A549 (cell line): ENCODE data around the gene AFAP1L2. TPM values are rescaled to one million over a fixed set of nuclear protein-coding genes. Genes with fewer than 3 reads are reported as not detected.
A peak's percentile ranks its signal among the peaks of the same experiment; 100 is the strongest.

ENCODE experiments used
- ATAC-seq, 2 experiments: fragments of 200-7000 bp in 1 of 2; fragments of >200 bp in 1 of 2; cut with Nextera tagmentation in 1 of 2; cut with Tn5 transposase in 1 of 2; 3 replicates each; pipeline versions ENCODE4 v1.8.0 to v1.9.1; 2018 to 2020; ENCODE audit warnings: mild to moderate bottlenecking in 1 of 2, moderate library complexity in 1 of 2
- CTCF ChIA-PET: fragments of 300-600 bp; sonication (Branson Sonifier 250); formaldehyde crosslinking; extraction: SDS; loops from one replicate; lab custom pipeline; 2021; ENCODE audit warnings: antibody characterized with exemption, inconsistent platforms; lab: Yijun Ruan, JAX
- POLR2A ChIA-PET: fragments of 350-600 bp; formaldehyde crosslinking; extraction: SDS; loops from one replicate; lab custom pipeline; 2021; ENCODE audit warnings: antibody characterized with exemption, inconsistent platforms; lab: Yijun Ruan, JAX
- DNase-seq, 2 experiments: peaks; one replicate each; pipeline versions ENCODE4 v3.0.0 to v3.0.0-alpha.2; 2011 to 2016; ENCODE audit warnings: low read depth in 1 of 2, low spot score in 1 of 2
- FAIRE-seq: peaks from 2 replicates; lab custom pipeline; 2011; peaks lifted over from hg19 to GRCh38; lab: Jason Lieb, UNC
- H3K27ac ChIP-seq, 2 experiments: fragments of >200 bp; sonication (Bioruptor Twin); formaldehyde crosslinking; 3 replicates each; pipeline ENCODE4 v1.5.1; 2016 to 2017
- H3K4me1 ChIP-seq: fragments of >200 bp; sonication (Bioruptor Twin); formaldehyde crosslinking; 3 replicates; pipeline ENCODE4 v1.6.1; 2016
- H3K4me2 ChIP-seq: fragments of >200 bp; sonication (Bioruptor Twin); formaldehyde crosslinking; 3 replicates; pipeline ENCODE4 v1.6.1; 2016
- H3K4me3 ChIP-seq: fragments of >200 bp; sonication (Bioruptor Twin); formaldehyde crosslinking; 3 replicates; pipeline ENCODE4 v1.5.1; 2016
- H3K9me3 ChIP-seq: fragments of >200 bp; sonication (Bioruptor Twin); formaldehyde crosslinking; 3 replicates; pipeline ENCODE4 v1.6.1; 2016
- CBX2 ChIP-seq: fragments of 200-600 bp; sonication (generic); IDR thresholded peaks from 2 replicates; pipeline ENCODE4 v1.6.1; 2016; ENCODE audit warnings: low read depth, mild to moderate bottlenecking, borderline replicate concordance
- CBX8 ChIP-seq: fragments of 200-600 bp; sonication (generic); IDR thresholded peaks from 2 replicates; pipeline ENCODE4 v1.6.1; 2016
- CHD2 ChIP-seq: fragments of 150-350 bp; IDR thresholded peaks from 2 replicates; pipeline ENCODE4 v1.6.1; 2014; ENCODE audit warnings: low read length; ENCODE audit not compliant: partially characterized antibody
- EHF ChIP-seq: fragments of 250-450 bp; sonication (Bioruptor Pico); IDR thresholded peaks from 2 replicates; pipeline ENCODE4 v1.5.0; 2020; ENCODE audit warnings: mild to moderate bottlenecking
- ELK1 ChIP-seq: fragments of 150-350 bp; IDR thresholded peaks from 2 replicates; pipeline ENCODE4 v1.6.1; 2014; ENCODE audit warnings: low read depth, mild to moderate bottlenecking, low read length
- ESRRA ChIP-seq: fragments of 150-350 bp; IDR thresholded peaks from 2 replicates; pipeline ENCODE4 v1.6.1; 2014; ENCODE audit warnings: mild to moderate bottlenecking, low read length, borderline replicate concordance
- FOSL2 ChIP-seq, 2 experiments: fragments of 450-650 bp in 1 of 2; fragments of >200 bp in 1 of 2; sonication (Bioruptor Twin) in 1 of 2; formaldehyde crosslinking; IDR thresholded peaks; 2 replicates each; pipeline versions ENCODE4 v1.5.0 to v1.6.1; 2016 to 2020; ENCODE audit warnings: mild to moderate bottlenecking in 1 of 2, moderate library complexity in 1 of 2
- FOXS1 ChIP-seq: fragments of 250-450 bp; sonication (Bioruptor Pico); IDR thresholded peaks from 2 replicates; pipeline ENCODE4 v1.5.0; 2020; ENCODE audit warnings: mild to moderate bottlenecking, moderate library complexity
- HEYL ChIP-seq: fragments of 250-450 bp; sonication (Bioruptor Pico); IDR thresholded peaks from 2 replicates; pipeline ENCODE4 v1.8.0; 2021; ENCODE audit warnings: mild to moderate bottlenecking, moderate library complexity
- JUN ChIP-seq, 2 experiments: fragments of >200 bp; sonication (Bioruptor Twin); formaldehyde crosslinking; IDR thresholded peaks; 2 replicates in 1 of 2; 3 replicates in 1 of 2; pipeline ENCODE4 v1.6.1; 2016 to 2017
- JUNB ChIP-seq: fragments of >200 bp; sonication (Bioruptor Twin); formaldehyde crosslinking; IDR thresholded peaks from 2 replicates; pipeline ENCODE4 v1.6.1; 2016
- KDM1A ChIP-seq: fragments of 200-600 bp; sonication (generic); IDR thresholded peaks from 2 replicates; pipeline ENCODE4 v1.6.1; 2016; ENCODE audit warnings: low read depth, mild to moderate bottlenecking
- KDM5A ChIP-seq: fragments of 200-600 bp; sonication (generic); IDR thresholded peaks from 2 replicates; pipeline ENCODE4 v1.6.1; 2016; ENCODE audit warnings: antibody characterized with exemption, mild to moderate bottlenecking
- MAFK ChIP-seq: fragments of 450-650 bp; IDR thresholded peaks from 2 replicates; pipeline ENCODE4 v1.6.1; 2014; ENCODE audit not compliant: partially characterized antibody
- MYC ChIP-seq: IDR thresholded peaks from 2 replicates; pipeline ENCODE4 v1.6.1; 2012; ENCODE audit warnings: mild to moderate bottlenecking, inconsistent platforms, low read length, improper control_type of control experiment, borderline replicate concordance
- NFE2L2 ChIP-seq: fragments of 150-350 bp; conservative IDR thresholded peaks from 2 replicates; pipeline ENCODE4 v1.6.1; 2014; ENCODE audit warnings: low read length
- NR3C1 ChIP-seq: fragments of >200 bp; sonication (Bioruptor Twin); formaldehyde crosslinking; IDR thresholded peaks from 3 replicates; pipeline ENCODE4 v1.6.1; 2017
- POLR2A ChIP-seq: IDR thresholded peaks from 2 replicates; pipeline ENCODE4 v1.6.1; 2012; ENCODE audit warnings: mild to moderate bottlenecking, low read length
- RAD21 ChIP-seq, 2 experiments: fragments of >200 bp in 1 of 2; sonication (Bioruptor Twin) in 1 of 2; formaldehyde crosslinking in 1 of 2; IDR thresholded peaks in 1 of 2; conservative IDR thresholded peaks in 1 of 2; 2 replicates in 1 of 2; 3 replicates in 1 of 2; pipeline ENCODE4 v1.6.1; 2012 to 2018; ENCODE audit warnings: inconsistent platforms in 1 of 2
- RARB ChIP-seq: fragments of 250-450 bp; sonication (Bioruptor Pico); IDR thresholded peaks from 2 replicates; pipeline ENCODE4 v1.8.0; 2021; ENCODE audit warnings: mild to moderate bottlenecking, moderate library complexity
- RCOR1 ChIP-seq: fragments of 150-350 bp; IDR thresholded peaks from 2 replicates; pipeline ENCODE4 v1.6.1; 2014; ENCODE audit warnings: antibody characterized with exemption, low read length, low read depth
- SMC3 ChIP-seq: fragments of >200 bp; sonication (Bioruptor Twin); formaldehyde crosslinking; IDR thresholded peaks from 3 replicates; pipeline ENCODE4 v1.6.1; 2018; ENCODE audit warnings: inconsistent platforms
- TFCP2L1 ChIP-seq: fragments of 250-450 bp; sonication (Bioruptor Pico); IDR thresholded peaks from 2 replicates; pipeline ENCODE4 v1.5.0; 2021; ENCODE audit warnings: mild to moderate bottlenecking
- TP53 ChIP-seq: fragments of 250-450 bp; sonication (Bioruptor Pico); IDR thresholded peaks from 2 replicates; pipeline ENCODE4 v1.5.0; 2021; ENCODE audit warnings: mild to moderate bottlenecking, moderate library complexity
- ZC3H11A ChIP-seq: fragments of 450-650 bp; IDR thresholded peaks from 2 replicates; pipeline ENCODE4 v1.6.1; 2014; ENCODE audit warnings: antibody characterized with exemption, mild to moderate bottlenecking
- WGBS: methylation state at CpG from one replicate; pipeline ENCODE4 v1.1.6; 2017; ENCODE audit errors: missing lambda C conversion rate; 5-methylcytosine and 5-hydroxymethylcytosine counted together
- polyA plus RNA-seq, 4 experiments: library from polyadenylated mRNA; depleted of rRNA in 3 of 4; stranded (reverse); fragments of >200 nt; fragmentation: RNase III in 1 of 4; extraction: RNeasy Plus Mini Kit Qiagen cat#74134 plus additional on column Dnase treatment in 1 of 4; gene quantifications; 2 replicates in 3 of 4; 3 replicates in 1 of 4; pipeline ENCODE4 v1.2.3, GENCODE V29; 2011 to 2017
- TF ChIP-seq, protein P1 (sequence below): fragments of >200 bp; sonication (Bioruptor Twin); formaldehyde crosslinking; IDR thresholded peaks from 3 replicates; pipeline ENCODE4 v1.5.1; 2016

The AFAP1L2 gene
- polyA plus RNA-seq, 2 of the 4 experiments (the other 2 are of a cell fraction), result 19.6 to 27.3 TPM

DNA sequence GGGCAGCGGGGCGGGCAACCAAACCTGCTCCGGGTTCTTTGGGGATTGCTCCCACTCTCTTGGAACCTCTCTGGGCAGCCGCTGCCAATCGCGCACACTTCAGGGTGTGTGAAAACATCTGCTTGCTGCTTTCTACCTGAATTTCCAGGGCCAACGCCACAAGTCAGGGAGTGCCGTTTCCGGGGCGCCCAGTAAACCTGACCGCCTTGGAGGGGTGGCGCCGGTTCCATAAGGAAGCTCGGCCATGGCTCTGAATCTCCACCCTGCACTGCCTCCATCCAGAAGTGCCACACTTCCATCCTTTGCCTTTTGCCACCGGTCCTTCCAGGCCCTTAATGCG lies 679 bp upstream of the AFAP1L2 start:
- TF ChIP-seq POLR2A, result no peak
- no peak for TF ChIP-seq ESRRA
- TF ChIP-seq CBX2, result no peak
- no peak for TF ChIP-seq RCOR1
- no peak for TF ChIP-seq EHF (CRISPR knock-in tag)
- no peak for TF ChIP-seq TFCP2L1 (CRISPR knock-in tag)
- TF ChIP-seq ELK1, result no peak
- no peak for TF ChIP-seq CBX8
- TF ChIP-seq MAFK, result no peak
- TF ChIP-seq FOSL2 (IDR thresholded peaks at IDR 0.05), result no peak
- TF ChIP-seq FOSL2 (CRISPR knock-in tag; IDR thresholded peaks at IDR 0.05), result no peak
- TF ChIP-seq KDM5A, result no peak
- TF ChIP-seq NR3C1, result no peak
- TF ChIP-seq NFE2L2, result no peak
- no peak for TF ChIP-seq JUN (IDR thresholded peaks at IDR 0.05)
- no peak for TF ChIP-seq RAD21 (conservative IDR thresholded peaks at IDR 0.05 in 1 of 2, IDR thresholded peaks at IDR 0.05 in 1 of 2)
- no peak for TF ChIP-seq HEYL (CRISPR knock-in tag)
- no peak for TF ChIP-seq TP53 (CRISPR knock-in tag)
- TF ChIP-seq SMC3, result no peak
- no peak for TF ChIP-seq MYC
- TF ChIP-seq FOXS1 (CRISPR knock-in tag), result no peak
- TF ChIP-seq, all 56 proteins: peak for 0
- Histone ChIP-seq H3K4me3 (peak overlapping the region; percentile 83), H3K4me1 (peaks cover 51% of the 10 kb centered on the region), H3K9me3 (no peaks in the 10 kb centered on the region), H3K4me2 (peak overlapping the region; percentile 96), H3K27ac (peak overlapping the region; percentile 74 to 97)
- WGBS, result 6% methylated on average over 16 of the region's 16 CpGs
- ATAC-seq, result peak; percentile 57 to 63
- CTCF ChIA-PET, result interaction anchor here (1.1 to 4.4 kb wide), 11 partner anchors 9 to 101 kb away, joined by 3 to 76 read pairs (median 4); no protein-coding TSS in a partner anchor
- POLR2A ChIA-PET, result interaction anchor here (1.0 to 2.5 kb wide), 5 partner anchors 10 to 98 kb away, joined by 3 to 10 read pairs (median 4); no protein-coding TSS in a partner anchor
- no peak for FAIRE-seq
- DNase-seq, result peak; percentile 34 to 54

GRCh38 chr10:114403541-114404161 lies 651 bp downstream of the AFAP1L2 start:
- 4% methylated on average over 26 of the region's 44 CpGs for WGBS
- Histone ChIP-seq H3K4me2 (peak overlapping the region; percentile 96), H3K4me1 (peaks cover 48% of the 10 kb centered on the region), H3K27ac (peak overlapping the region; percentile 74 to 97), H3K4me3 (peak overlapping the region; percentile 83), H3K9me3 (no peaks in the 10 kb centered on the region)
- DNase-seq (peak; percentile 33 to 67), FAIRE-seq (no peak), ATAC-seq (peak; percentile 38 to 77; a peak in 4 of 6 replicates)
- ChIA-PET CTCF (interaction anchor here (0.6 to 4.4 kb wide), 33 partner anchors 13 to 697 kb away, joined by 3 to 76 read pairs (median 5); no protein-coding TSS in a partner anchor), POLR2A (interaction anchor here (0.6 to 2.5 kb wide), 8 partner anchors 10 to 100 kb away, joined by 3 to 10 read pairs (median 4); no protein-coding TSS in a partner anchor)
- TF ChIP-seq ZC3H11A (no peak), KDM1A (no peak), CBX8 (no peak), CHD2 (no peak), SMC3 (peak; percentile 82), RARB (CRISPR knock-in tag) (no peak), JUNB (no peak), RAD21 (conservative IDR thresholded peaks at IDR 0.05 in 1 of 2, IDR thresholded peaks at IDR 0.05 in 1 of 2) (peak; percentile 58 to 70), TP53 (CRISPR knock-in tag) (no peak)
- TF ChIP-seq, protein P1, sequence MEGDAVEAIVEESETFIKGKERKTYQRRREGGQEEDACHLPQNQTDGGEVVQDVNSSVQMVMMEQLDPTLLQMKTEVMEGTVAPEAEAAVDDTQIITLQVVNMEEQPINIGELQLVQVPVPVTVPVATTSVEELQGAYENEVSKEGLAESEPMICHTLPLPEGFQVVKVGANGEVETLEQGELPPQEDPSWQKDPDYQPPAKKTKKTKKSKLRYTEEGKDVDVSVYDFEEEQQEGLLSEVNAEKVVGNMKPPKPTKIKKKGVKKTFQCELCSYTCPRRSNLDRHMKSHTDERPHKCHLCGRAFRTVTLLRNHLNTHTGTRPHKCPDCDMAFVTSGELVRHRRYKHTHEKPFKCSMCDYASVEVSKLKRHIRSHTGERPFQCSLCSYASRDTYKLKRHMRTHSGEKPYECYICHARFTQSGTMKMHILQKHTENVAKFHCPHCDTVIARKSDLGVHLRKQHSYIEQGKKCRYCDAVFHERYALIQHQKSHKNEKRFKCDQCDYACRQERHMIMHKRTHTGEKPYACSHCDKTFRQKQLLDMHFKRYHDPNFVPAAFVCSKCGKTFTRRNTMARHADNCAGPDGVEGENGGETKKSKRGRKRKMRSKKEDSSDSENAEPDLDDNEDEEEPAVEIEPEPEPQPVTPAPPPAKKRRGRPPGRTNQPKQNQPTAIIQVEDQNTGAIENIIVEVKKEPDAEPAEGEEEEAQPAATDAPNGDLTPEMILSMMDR, result peak; percentile 50
